Gastrocnemius medialis (tissue), 4 donors: ENCODE measurements around the gene ZP4.

Experiments used
- POLR2A ChIP-seq, 2 donors: fragments of 450-650 bp; IDR thresholded peaks; one replicate each; pipeline ENCODE4 v1.6.1; 2017; ENCODE audit warnings: antibody characterized with exemption in 2 of 2, mild to moderate bottlenecking in 2 of 2, moderate library complexity in 2 of 2
- TF ChIP-seq, protein P1 (sequence below), 5 experiments: fragments of 450-650 bp in 3 of 5; fragments of 200-600 bp in 2 of 5; sonication (generic) in 2 of 5; IDR thresholded peaks in 4 of 5; conservative IDR thresholded peaks in 1 of 5; 1 replicate in 4 of 5; 2 replicates in 1 of 5; pipeline ENCODE4 v1.5.1; 2016 to 2019; ENCODE audit warnings: antibody characterized with exemption in 5 of 5, mild to moderate bottlenecking in 3 of 5, moderate library complexity in 3 of 5

DNA sequence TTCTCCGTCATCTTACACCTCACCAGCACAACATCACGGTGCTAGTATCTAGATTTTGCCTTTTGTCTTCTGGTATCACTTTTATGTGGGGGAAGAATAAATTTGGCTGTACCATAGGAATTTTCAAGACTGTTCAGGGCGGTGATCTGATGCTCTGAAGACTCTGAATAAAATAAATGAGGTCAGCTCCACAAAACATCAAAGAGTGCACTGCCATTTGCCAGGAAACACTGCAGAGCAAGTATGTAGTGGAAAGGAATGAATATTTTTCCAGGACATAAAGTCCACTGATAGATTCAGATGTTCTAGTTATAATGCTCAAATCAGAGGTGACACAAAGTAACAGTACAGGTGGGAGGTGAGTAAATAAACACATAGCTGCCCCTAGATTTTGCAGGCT is 56.3 kb downstream of the ZP4 start:
- TF ChIP-seq POLR2A (IDR thresholded peaks at IDR 0.05): no peak
- TF ChIP-seq, protein P1, sequence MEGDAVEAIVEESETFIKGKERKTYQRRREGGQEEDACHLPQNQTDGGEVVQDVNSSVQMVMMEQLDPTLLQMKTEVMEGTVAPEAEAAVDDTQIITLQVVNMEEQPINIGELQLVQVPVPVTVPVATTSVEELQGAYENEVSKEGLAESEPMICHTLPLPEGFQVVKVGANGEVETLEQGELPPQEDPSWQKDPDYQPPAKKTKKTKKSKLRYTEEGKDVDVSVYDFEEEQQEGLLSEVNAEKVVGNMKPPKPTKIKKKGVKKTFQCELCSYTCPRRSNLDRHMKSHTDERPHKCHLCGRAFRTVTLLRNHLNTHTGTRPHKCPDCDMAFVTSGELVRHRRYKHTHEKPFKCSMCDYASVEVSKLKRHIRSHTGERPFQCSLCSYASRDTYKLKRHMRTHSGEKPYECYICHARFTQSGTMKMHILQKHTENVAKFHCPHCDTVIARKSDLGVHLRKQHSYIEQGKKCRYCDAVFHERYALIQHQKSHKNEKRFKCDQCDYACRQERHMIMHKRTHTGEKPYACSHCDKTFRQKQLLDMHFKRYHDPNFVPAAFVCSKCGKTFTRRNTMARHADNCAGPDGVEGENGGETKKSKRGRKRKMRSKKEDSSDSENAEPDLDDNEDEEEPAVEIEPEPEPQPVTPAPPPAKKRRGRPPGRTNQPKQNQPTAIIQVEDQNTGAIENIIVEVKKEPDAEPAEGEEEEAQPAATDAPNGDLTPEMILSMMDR (IDR thresholded peaks at IDR 0.05 in 4 of 5, conservative IDR thresholded peaks at IDR 0.05 in 1 of 5): no peak
